Duodenal mucosa (tissue), 2 donors: ENCODE measurements around the gene NSDHL.

ENCODE experiments used
- H3K27ac ChIP-seq: one replicate; pipeline ENCODE4 v1.7.0; 2013; ENCODE audit warnings: low read depth, low read length
- H3K27me3 ChIP-seq, 2 donors: one replicate each; pipeline ENCODE4 v1.7.0; 2013; ENCODE audit warnings: low read length in 2 of 2, control low read depth in 1 of 2; ENCODE audit not compliant: insufficient read depth in 2 of 2, control insufficient read depth in 1 of 2
- H3K36me3 ChIP-seq, 2 donors: one replicate each; pipeline ENCODE4 v1.7.0; 2013; ENCODE audit warnings: low read length in 2 of 2, control low read depth in 1 of 2; ENCODE audit not compliant: insufficient read depth in 2 of 2, control insufficient read depth in 1 of 2
- H3K4me1 ChIP-seq, 2 donors: one replicate each; pipeline ENCODE4 v1.7.0; 2013; ENCODE audit warnings: low read length in 2 of 2, control low read depth in 1 of 2; ENCODE audit not compliant: insufficient read depth in 2 of 2, control insufficient read depth in 1 of 2
- H3K4me3 ChIP-seq, 2 donors: one replicate each; pipeline ENCODE4 v1.7.0; 2013; ENCODE audit warnings: low read length in 2 of 2, low read depth in 1 of 2
- H3K9ac ChIP-seq, 2 donors: one replicate each; pipeline ENCODE4 v1.7.0; 2013; ENCODE audit warnings: low read length in 2 of 2, low read depth in 1 of 2
- H3K9me3 ChIP-seq, 2 donors: one replicate each; pipeline ENCODE4 v1.7.0; 2013; ENCODE audit warnings: low read length in 2 of 2, control low read depth in 1 of 2; ENCODE audit not compliant: control insufficient read depth in 1 of 2

Gene NSDHL

GRCh38 chrX:152843852-152844251 lies 13.0 kb downstream of the NSDHL start:
- Histone ChIP-seq H3K4me3 (no peak overlapping the region), H3K36me3 (peaks cover 2 to 11% of the 10 kb centered on the region in 2 donors), H3K9ac (no peak overlapping the region), H3K27ac (no peak overlapping the region), H3K9me3 (no peaks in the 10 kb centered on the region), H3K4me1 (no peaks in the 10 kb centered on the region), H3K27me3 (no peaks in the 10 kb centered on the region)

- no peaks in the 10 kb centered on the region for H3K4me1 ChIP-seq
- H3K27me3 ChIP-seq, result no peaks in the 10 kb centered on the region
- peaks cover 2 to 14% of the 10 kb centered on the region in 2 donors for H3K36me3 ChIP-seq
- no peaks in the 10 kb centered on the region for H3K9me3 ChIP-seq
- no peak overlapping the region for H3K4me3 ChIP-seq
- no peak overlapping the region for H3K9ac ChIP-seq
- no peak overlapping the region for H3K27ac ChIP-seq
Measured at GRCh38 chrX:152844256-152844655, 13.4 kb downstream of the NSDHL start.

DNA sequence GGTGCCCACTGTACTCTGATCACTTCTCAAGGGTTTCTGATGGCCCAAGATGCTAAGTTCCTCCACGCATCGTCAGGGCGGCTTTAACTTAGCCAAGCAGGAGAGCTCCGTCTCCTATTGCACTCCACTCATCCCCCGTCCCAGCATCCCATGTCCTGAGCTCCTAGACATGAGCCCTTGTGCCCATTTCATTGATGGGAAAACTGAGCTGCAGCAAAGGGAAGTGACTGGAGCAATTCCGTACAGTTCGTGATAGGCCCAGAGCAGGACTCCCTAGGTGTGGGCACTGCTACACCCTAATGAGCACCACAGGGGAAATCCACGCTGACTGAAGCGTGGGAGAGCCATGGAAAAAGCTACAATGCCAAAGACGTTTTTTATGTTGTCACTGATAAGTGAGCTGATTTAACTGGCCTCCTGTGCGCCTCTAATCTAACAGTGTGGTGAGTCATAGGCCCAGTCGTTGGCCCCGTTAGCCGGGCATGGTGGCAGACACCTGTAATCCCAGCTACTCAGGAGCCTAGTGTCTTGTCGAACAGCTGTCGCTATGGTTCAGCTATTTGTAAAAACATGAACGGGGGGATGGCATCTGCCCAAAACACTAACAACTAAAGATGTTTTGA lies 14.9 kb downstream of the NSDHL start:
- Histone ChIP-seq H3K27ac (no peak overlapping the region), H3K4me3 (no peak overlapping the region), H3K9me3 (no peaks in the 10 kb centered on the region), H3K9ac (no peak overlapping the region), H3K36me3 (peaks cover 2 to 26% of the 10 kb centered on the region in 2 donors), H3K4me1 (no peaks in the 10 kb centered on the region), H3K27me3 (no peaks in the 10 kb centered on the region)

- H3K4me1 ChIP-seq, result no peaks in the 10 kb centered on the region
- no peak overlapping the region for H3K27ac ChIP-seq
- H3K36me3 ChIP-seq, result peaks cover 0 to 37% of the 10 kb centered on the region in 2 donors
- H3K9ac ChIP-seq, result no peak overlapping the region
- H3K9me3 ChIP-seq, result no peaks in the 10 kb centered on the region
- H3K27me3 ChIP-seq, result no peaks in the 10 kb centered on the region
- H3K4me3 ChIP-seq, result no peak overlapping the region
Measured at GRCh38 chrX:152847281-152847680, 16.4 kb downstream of the NSDHL start.

DNA sequence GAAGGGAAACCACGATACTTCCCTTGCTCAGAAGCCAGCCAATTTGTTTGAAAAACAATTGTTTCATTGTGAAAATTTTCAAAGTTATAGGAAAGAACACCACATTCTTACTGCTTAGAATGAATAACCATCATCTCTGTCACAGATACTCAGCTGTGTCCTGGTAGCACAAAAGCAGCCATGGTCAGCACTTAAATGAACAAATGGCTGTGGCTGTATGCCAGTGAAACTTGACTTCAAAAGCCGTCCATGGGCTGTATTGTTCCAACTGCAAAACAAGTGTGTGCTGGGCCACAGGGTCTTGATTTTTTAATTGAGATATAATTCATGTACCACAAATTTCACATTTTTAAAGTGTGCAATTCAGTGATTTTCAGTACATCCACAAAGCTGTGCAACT lies 19.6 kb downstream of the NSDHL start:
- Histone ChIP-seq H3K27ac (no peak overlapping the region), H3K9ac (no peak overlapping the region), H3K27me3 (no peaks in the 10 kb centered on the region), H3K4me3 (no peak overlapping the region), H3K9me3 (no peaks in the 10 kb centered on the region), H3K4me1 (no peaks in the 10 kb centered on the region), H3K36me3 (peaks cover 0 to 47% of the 10 kb centered on the region in 2 donors)

- H3K4me3 ChIP-seq, result no peak overlapping the region
- H3K9ac ChIP-seq, result no peak overlapping the region
- H3K4me1 ChIP-seq, result no peaks in the 10 kb centered on the region
- H3K27me3 ChIP-seq, result no peaks in the 10 kb centered on the region
- peaks cover 0 to 47% of the 10 kb centered on the region in 2 donors for H3K36me3 ChIP-seq
- H3K9me3 ChIP-seq, result no peaks in the 10 kb centered on the region
- no peak overlapping the region for H3K27ac ChIP-seq
Measured at GRCh38 chrX:152853986-152854385, 23.1 kb downstream of the NSDHL start.

DNA sequence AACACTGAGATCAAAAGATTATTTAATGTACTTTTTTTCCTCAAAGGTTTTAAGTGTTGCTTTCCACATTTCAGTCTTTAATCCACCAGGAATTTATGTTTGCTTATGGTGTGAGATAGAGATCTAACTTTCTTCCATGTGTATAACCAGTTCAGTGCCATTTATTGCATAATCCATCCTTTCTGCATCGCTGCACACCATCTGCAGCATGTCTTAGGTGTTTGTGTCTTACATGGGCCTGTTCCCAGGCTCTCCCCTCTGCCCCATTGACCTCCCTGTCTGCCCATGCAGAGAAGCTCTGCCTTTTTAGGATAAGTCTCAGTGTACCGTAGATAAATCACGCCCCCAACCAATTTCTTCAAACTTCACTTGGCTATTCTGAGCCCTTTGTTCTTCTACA lies 30.3 kb downstream of the NSDHL start:
- Histone ChIP-seq H3K4me3 (no peak overlapping the region), H3K9me3 (no peaks in the 10 kb centered on the region), H3K9ac (no peak overlapping the region), H3K4me1 (no peaks in the 10 kb centered on the region), H3K36me3 (peaks cover 11 to 54% of the 10 kb centered on the region in 2 donors), H3K27ac (no peak overlapping the region), H3K27me3 (no peaks in the 10 kb centered on the region)

GRCh38 chrX:152861826-152862225 lies 31.0 kb downstream of the NSDHL start:
- H3K36me3 ChIP-seq, result peaks cover 14 to 57% of the 10 kb centered on the region in 2 donors
- H3K9me3 ChIP-seq, result no peaks in the 10 kb centered on the region
- no peaks in the 10 kb centered on the region for H3K4me1 ChIP-seq
- H3K4me3 ChIP-seq, result no peak overlapping the region
- no peaks in the 10 kb centered on the region for H3K27me3 ChIP-seq
- no peak overlapping the region for H3K27ac ChIP-seq
- H3K9ac ChIP-seq, result no peak overlapping the region

- Histone ChIP-seq H3K27ac (no peak overlapping the region), H3K9me3 (no peaks in the 10 kb centered on the region), H3K27me3 (no peaks in the 10 kb centered on the region), H3K36me3 (peaks cover 30 to 73% of the 10 kb centered on the region in 2 donors), H3K4me1 (no peaks in the 10 kb centered on the region), H3K4me3 (no peak overlapping the region), H3K9ac (no peak overlapping the region)
Measured at GRCh38 chrX:152865232-152865920, 34.5 kb downstream of the NSDHL start.

DNA sequence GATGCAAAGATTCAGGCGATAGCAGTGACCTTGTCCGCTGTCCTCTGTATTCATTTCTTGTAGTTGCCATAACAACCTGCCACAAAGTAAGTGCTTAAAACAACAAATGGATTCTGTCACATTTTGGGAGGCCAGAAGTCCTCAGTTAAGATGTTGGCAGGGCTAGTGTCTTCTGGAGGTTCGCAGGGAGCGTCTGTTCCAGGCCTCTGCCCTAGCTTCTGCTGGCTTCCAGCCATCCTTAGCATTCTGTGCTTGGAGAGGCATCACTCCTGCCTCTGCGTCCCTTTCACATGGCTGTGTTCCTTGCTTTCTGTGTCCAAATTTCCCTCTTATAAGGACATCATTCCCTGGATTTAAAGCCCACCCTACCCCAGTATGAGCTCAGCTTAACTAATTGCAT lies 35.5 kb downstream of the NSDHL start:
- Histone ChIP-seq H3K4me1 (no peaks in the 10 kb centered on the region), H3K27ac (no peak overlapping the region), H3K36me3 (peaks cover 30 to 70% of the 10 kb centered on the region in 2 donors), H3K27me3 (no peaks in the 10 kb centered on the region), H3K9ac (no peak overlapping the region), H3K9me3 (no peaks in the 10 kb centered on the region), H3K4me3 (no peak overlapping the region)
